ENCODE measurements around the gene FCAMR. TPM values are rescaled to one million over a fixed set of nuclear protein-coding genes. Genes with fewer than 3 reads are reported as not detected.

Gene FCAMR, protein sequence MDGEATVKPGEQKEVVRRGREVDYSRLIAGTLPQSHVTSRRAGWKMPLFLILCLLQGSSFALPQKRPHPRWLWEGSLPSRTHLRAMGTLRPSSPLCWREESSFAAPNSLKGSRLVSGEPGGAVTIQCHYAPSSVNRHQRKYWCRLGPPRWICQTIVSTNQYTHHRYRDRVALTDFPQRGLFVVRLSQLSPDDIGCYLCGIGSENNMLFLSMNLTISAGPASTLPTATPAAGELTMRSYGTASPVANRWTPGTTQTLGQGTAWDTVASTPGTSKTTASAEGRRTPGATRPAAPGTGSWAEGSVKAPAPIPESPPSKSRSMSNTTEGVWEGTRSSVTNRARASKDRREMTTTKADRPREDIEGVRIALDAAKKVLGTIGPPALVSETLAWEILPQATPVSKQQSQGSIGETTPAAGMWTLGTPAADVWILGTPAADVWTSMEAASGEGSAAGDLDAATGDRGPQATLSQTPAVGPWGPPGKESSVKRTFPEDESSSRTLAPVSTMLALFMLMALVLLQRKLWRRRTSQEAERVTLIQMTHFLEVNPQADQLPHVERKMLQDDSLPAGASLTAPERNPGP
- total RNA-seq: 0.15 and 0.17 TPM in 2 replicates

DNA sequence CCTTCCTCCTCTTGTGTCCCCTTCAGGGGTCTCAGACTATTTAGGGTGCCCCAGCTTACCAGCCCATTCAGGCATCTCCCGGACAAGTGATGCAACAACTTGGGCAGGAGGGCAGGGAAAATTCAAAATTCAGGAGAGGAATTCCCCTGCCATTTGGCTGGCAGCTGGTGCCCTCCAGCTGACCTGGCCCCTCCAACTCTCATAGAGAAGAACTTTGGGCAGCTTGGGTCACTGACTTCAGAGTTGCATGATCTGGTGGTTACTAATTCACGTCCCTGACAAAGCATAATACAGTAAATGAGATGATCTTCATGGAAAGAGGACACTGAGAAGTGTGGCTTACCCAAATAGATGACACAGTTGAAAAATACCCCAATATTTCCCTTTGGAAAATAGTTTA, at the start of gene FCAMR:
FCAMR (minus strand) TSS at position 15 of the 400 bp plus-strand sequence. CDS start 335 bp downstream, outside the sequence.
- intact Hi-C loops (cut with micrococcal nuclease): no loop called here

DNA sequence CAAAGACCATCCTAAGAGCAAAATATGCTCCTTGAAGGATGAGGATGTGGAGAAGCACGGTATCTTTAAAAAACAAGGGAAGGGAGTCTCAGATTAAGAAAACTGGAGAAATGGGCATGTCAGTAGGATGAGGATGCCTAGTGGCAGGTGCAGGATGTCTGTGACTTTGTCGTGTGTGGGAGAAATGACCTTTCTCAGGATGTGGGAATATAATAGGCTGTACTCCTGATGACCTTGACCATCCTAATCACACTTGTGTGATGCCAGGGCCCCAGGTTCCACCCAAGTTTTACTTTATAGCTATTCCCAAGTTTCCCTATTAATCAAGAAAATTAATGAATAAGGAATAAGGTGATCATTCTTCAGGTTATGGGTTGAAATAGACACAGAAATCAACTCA, 49.4 kb upstream of the FCAMR start:
- intact Hi-C loops (cut with micrococcal nuclease): no loop called here

DNA sequence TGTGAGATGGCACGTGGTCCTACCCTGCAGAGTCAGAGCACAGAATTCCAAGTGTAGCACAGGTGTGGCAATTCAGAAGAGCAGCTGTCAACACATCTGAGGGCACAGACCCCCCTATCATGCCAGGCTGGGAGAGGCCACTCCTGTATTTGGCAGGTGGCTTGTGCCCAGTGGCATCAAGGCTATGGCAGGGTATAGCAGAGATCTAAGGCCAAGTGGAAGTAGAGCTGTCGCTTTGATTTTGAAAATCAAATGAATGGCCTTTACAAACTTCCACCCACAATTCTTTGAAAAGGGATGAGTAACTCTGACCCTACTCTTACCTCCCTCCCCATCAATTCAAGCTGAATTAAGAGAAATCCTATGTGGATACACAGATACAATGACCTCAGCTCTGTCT, 48.9 kb upstream of the FCAMR start:
- intact Hi-C loops (cut with micrococcal nuclease): no loop called here

DNA sequence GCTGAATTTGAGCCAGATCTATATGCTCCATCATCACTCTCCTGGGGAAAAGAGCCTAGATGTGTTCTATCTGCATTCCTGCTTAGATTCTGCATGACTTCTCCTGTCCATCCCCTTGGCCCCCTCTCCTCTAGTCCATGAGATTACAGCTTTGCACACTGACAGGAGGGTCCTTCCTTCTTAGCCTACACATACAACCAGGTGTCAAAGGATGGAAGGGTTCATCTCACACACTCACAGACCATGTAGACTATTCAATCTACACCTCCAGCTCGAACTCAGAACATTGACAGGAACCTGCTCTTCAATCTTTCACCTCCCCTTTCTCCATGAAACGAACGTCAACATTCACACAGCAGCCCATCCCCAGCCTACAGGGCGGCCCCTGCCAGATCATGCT, 48.4 kb upstream of the FCAMR start:
- intact Hi-C loops (cut with micrococcal nuclease): no loop called here

DNA sequence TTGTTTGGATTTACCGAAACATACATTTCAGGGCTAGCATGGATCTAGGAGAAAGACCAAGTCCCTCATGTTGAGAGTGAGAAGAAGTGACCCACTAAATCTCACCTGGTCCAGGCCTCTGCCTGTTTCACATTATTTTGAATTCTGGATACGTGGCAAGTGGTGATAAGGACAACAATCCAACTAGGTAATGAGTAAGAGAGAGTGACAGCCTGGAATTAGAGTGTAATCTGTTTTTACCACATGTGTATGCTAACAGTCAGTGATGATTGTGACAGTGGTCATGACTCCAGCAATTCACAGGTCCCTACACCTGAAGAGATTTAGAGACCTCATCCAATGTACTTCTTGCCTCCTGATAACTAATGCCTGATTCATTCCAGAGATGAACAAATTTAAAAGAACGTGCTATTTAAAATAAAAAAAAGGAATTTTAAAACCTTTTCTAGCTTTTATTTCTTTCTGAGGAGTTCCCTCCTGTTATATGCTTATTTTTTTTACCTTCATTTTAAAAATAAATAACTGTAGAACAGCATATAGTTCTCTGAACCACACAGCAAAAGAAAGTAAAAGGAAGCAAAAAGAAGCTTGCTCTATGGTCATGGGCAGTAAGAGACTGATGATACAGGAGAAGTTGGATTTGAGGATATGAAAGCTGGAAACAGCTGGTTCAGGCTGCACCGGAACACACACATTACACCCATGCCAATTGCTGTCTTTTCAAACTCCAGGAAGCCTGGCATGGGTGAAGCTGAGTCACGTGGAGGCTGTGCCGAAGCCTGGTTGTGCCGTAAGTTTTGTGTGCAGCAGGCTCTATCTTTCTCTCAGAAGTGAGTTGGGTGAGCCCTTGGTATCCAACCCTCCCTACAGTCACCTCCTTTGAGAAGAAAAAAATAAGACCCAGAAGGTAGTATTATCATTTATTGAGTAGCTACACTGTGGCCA, 47.6 kb upstream of the FCAMR start:
- intact Hi-C loops (cut with micrococcal nuclease): no loop called here

DNA sequence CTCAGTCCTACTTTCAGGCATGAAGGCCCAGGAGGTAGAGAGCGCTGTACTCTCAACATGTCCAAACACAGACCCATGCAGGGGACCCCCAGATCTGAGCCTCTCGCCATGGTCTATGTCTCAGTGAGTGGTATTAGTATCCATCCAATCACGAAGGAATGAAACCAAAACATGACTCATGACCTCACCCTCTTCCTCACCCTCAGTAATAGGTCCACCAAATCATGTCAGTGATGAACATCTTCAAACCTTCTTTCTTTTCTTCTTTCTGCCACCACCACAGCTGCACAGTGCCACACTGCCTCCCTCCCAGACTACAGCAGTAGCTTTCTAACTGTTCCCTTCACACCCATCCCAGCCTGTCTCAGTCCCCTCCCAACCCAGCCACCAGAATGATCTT, 45.5 kb upstream of the FCAMR start:
- intact Hi-C loops (cut with micrococcal nuclease): no loop called here

DNA sequence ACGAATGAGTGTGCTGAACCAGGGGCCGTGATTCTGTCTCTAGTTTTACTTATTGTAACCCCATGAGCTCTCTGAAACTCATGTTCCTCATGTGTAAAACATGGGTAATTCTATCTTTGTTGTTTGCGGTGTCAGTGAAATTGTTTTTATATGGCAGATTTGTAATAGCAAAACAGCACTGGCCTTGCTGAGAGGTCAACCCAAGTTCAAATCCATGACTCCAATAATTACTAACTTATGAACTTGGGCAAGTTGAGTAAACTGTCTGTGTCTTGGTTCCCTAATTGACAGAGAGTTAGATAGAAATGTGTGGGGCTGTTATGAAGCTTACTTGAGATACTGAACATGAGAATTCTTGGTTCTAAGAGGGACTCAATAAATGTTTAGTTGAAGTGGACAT, 44.5 kb upstream of the FCAMR start:
- intact Hi-C loops (cut with micrococcal nuclease): no loop called here

DNA sequence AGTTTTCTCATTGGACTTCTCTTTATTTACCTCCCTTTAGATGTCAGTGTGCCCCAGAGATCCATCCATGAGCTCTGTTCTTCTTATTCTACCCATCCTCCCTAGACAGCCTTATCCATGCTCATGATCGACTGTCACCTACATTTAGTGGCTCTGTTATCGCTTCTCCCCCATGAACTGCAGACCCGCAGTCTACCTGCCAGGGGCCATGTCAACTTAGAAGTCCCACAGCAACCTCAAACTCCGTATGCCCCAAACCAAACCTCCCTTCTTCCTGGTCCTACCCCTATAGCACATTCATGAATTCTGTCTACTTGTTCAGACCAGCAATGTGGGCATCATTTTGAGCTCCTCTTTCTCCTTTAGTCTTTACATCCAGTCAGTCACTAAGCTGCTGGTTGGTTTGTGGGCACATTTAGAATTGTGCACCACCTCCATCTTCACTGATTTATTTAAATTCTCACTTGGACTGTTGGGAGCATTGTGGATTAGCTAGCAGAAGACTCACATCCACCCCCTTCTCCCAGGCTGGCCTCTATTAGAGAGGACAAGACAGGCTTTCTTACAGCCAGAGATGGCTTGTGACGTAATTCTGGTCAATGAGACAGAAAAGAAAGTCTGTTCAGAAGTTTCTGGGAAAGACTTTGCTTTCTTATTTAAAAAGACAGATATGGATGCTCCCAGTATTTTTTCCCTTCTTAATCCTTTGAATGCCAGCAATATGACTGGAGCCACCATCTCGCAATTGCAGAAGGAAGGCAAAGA, 43.2 kb upstream of the FCAMR start:
- intact Hi-C loops (cut with micrococcal nuclease): no loop called here

DNA sequence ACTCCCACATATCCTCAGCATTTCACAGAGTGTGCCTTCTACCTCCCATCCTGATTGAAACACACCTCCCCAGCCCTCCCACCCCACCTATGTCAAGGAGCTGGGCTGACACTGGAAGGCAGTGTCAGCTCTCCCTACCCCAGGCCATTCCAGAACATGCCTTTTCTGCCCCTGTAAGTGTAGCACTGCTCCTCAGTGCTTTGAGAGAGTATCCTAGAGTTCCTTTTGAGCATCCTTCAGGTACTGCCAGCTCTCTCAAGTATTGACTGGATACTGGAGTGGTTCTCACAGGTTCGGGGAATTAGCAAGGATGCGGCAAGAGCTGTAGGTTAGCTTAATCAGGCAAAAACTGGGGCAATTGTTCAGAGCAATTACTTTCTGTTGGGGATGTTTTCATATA, 40.5 kb upstream of the FCAMR start:
- intact Hi-C loops (cut with micrococcal nuclease): no loop called here

DNA sequence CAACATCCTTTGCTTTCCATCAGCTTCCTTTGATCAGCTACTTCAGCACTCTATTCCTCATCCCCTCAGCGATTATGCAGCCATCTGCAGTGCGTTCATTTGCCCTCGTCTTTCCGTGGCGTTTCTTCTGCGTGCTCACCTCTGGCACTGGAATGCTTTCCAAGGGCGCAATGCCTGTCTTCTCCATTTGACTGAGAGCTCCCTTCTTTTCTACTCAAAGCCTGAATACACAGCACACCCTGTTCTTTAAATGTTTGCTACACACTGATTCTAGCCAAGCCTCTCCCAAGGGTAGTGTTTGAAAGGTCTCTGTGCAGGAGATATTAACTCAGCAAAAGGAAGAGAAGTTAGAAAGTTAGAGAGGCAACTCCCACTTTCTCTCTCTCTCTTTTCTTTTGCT, 39.7 kb upstream of the FCAMR start:
- intact Hi-C loops (cut with micrococcal nuclease): no loop called here

DNA sequence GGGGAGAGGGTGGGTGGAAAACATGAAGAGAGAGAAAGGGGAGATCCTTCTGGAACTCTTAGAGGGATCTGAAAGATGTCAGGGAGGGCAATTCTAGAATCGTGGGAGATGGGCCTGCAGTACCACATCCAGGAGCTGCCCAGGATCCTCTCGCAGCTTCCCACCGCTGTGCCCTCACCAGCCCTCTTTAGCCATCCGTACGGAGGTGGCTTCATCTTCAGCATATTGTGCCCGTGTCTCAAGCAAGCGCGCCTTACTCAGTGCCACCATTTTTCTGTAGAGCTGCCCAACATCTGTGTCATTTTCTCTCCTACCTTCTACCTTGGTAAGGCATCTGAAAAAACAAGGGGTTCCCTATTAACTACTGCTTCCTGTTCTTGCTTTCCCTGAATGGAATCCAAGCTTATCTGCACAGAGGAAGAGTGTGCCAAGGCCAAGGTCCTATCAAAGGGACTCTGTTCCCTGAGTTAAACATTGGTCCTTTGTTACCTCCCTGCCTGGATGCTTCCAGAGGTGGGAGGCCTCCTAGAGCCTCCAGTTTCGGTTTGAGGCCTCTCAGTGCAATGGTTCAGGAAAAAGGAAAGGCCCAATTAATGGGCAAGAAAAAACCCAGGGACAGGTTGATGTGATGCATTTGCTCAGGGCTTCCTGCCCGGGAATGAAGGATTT, 39.1 kb upstream of the FCAMR start:
- intact Hi-C loops (cut with micrococcal nuclease): no loop called here

DNA sequence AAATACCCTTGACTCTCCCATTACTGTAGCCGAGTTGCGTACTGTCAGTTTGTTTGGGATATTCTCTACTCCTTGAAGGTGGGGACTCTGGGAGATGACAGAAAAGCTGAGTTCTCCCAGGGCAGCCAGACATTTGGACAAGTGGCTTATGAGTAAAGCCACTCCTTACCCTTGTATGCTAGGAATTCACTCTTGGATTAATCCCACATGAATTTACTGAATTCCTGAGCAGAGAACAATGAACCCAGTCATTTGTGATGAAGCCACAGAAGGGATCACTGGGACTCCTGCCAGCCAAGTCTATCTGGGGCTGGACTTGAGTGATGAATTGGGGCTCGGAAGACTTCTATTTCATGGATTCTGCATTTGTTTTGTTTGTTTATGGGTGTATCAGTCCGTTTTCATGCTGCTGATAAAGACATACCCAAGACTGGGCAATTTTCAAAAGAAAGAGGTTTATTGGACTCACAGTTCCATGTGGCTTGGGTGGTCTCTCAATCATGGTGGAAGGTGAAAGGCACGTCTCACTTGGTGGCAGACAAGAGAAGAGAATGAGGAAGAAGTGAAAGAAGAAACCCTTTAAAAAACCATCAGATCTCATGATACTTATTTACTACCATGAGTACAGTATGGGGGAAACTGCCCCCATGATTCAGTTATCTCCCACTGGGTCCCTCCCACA, 37.2 kb upstream of the FCAMR start:
- intact Hi-C loops (cut with micrococcal nuclease): no loop called here

DNA sequence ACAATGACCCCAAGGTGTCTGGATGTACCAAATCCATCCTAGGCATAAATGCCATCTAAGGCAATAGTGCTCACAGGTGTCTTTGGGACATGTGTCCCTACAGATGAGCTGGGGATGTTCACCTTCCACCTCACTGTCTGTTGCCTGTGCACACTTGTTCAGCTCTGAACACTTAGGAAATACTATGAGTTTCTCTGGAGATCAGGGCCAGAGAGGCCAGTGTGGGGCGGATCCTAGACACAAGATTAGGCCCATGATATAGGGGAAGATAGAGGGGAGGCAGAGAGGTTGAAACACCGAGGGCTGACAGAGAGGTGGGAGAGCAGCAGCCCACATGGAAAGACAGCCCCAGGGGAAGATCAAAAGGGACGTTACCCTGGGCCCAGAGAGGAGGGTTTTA, 36.7 kb upstream of the FCAMR start:
- intact Hi-C loops (cut with micrococcal nuclease): no loop called here

DNA sequence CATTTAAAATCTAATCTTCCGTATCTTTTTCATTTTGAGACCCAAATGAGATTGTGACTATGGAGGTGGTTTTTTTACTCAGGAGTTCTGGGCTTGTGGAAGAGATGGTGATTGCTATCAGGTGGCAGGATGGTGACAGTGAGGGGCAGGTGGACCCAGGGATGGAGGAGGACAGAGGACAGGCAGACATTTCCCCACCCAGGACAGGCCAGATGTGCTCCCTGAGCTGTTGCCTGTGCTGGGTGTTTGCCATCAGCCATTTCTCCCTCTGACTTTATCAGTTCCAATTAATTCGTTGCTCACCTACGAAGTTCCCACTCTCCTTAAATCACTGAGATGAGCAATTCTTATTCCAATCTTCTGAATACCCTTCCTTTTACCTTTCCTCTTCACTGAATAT, 35.8 kb upstream of the FCAMR start:
- intact Hi-C loops (cut with micrococcal nuclease): no loop called here

DNA sequence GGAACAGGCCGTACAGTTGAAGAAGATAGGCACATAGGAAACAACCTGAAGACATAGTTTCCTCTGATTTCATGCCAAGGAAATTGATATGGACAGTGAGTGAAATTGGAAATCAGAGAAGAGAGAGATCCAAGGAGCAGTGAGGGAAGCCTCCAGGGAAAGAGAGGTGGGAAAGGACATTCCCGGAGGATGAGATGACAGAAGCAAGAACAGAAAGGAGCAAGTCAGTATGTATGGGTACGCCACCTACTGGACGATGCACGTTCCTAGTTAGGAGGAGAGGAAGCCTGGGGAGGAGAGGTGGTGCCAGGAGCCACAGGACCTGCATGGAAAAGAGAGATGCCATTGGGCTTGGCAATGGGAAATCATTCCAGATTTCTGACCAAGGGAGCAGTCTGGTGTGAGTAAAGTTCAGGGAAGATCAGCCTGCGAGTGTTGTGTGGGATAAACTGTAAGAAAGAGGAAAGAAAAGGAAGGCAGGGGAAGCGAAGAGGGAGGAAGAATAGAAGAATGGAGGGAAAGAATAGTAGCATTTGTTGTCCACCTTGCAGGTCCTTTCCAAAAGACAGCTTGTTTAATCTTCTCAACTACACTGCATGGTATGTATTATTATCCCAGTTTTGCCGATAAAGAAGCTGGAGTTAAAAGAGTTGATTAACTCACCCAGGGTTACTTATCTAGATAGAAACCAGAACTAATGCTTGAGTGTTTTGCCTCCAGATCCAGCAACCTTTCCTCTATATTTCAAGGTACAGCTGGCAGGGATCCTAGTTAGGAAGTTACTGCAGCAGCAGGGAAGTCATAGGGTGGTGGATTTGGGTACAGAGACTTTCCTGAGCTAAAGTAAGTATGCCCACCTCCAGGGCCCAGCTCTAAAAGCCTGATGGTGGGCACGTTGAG, 34.9 kb upstream of the FCAMR start:
- intact Hi-C loops (cut with micrococcal nuclease): loop anchor here (1.0 kb wide), 1 partner anchor 73 kb away; no protein-coding TSS in a partner anchor

DNA sequence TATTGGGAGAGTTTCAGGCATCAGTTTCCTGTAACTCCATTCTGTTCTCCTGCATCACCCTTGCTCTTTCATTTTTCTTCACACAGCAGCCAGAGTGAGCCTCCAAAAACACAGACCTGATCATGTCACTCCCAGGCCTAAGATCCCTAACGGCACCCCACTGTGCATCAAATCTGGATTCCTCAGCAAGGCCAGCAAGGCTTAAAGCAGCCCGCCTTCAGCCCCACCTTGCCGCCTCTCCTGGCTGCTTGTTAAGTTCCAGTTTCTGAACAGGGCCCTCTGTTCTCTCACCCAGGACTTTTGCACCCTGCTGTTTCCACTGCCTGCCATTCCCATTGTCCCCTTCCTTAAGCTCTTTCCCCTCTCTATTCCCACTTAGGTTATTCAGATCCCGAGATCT, 33.0 kb upstream of the FCAMR start:
- intact Hi-C loops (cut with micrococcal nuclease): no loop called here

DNA sequence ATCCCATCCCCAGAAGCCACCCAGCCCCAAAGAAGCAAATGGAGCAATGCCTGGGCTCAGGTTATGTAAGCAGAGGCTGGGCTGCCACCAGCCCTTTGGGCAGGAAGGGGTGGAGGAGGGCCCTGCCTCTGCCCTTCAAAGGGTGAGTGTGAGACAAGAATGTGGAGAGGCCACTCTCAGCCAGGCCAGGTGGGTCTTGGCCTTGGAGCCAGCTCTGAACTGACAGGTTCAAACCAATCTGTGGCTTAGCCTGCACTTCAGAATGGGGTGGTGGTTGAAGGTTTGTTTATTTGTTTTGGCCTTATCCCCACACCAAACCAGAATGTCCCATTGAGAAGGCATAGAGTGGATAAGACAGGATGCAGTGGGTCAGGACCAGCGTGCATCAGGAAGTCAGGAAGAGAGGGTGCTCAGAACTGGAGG, 32.5 kb upstream of the FCAMR start:
- intact Hi-C loops (cut with micrococcal nuclease): no loop called here

DNA sequence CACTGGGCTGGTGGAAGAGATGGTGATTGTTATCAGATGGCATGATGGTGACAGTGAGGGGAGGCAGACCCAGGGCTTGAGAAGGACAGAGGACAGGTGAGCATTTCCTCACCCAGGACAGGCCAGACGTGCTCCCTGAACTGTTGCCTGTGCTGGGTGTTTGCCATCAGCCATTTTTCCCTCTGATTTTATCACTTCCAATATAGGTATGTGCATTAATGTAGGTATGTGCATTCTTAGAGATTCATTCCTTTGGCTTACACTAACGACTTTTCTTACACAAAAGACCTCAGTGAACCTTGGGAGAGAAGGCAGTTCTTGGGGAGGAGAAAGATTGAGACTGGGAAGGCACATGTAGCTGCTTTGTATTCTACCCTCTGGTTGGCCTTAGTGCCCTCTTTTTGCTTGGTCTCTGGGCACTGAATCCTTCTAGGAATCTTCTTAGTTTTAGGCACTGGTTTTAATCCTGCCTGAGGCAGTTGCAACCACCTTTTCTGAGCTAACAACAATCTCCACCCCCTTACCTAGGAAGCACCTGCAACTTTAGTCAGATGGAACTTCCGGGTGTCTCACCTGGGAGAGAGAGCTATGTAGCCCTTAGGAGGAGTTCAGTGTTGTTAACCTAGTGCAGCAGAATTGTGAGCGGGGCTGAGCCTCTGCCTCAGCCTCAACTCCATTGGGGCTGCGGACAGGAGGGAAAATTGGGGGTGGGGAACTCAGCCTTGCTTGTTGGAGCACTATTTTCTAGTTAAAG, 31.4 kb upstream of the FCAMR start:
- intact Hi-C loops (cut with micrococcal nuclease): no loop called here
